SU-DHL-6 (cell line): ENCODE data around the gene ATG2B.

ENCODE experiments used
- H2AFZ ChIP-seq: fragments of 200-600 bp; sonication (generic); 2 replicates; pipeline ENCODE4 v1.6.1; 2014; ENCODE audit warnings: low read depth, mild to moderate bottlenecking, moderate library complexity, mixed read lengths, antibody characterized with exemption, low read length; ENCODE audit not compliant: severe bottlenecking
- H3F3A ChIP-seq: fragments of 200-600 bp; shearing (Covaris generic); 2 replicates; pipeline ENCODE4 v1.6.0; 2016; ENCODE audit warnings: antibody characterized with exemption, mild to moderate bottlenecking; ENCODE audit not compliant: insufficient read depth
- H3K27ac ChIP-seq: fragments of 200-600 bp; sonication (generic); 2 replicates; pipeline ENCODE4 v1.5.1; 2016; ENCODE audit warnings: low read depth, mild to moderate bottlenecking, low read length, moderate library complexity, mixed read lengths
- H3K27me3 ChIP-seq: fragments of 200-600 bp; sonication (generic), shearing (Covaris generic); 2 replicates; pipeline ENCODE4 v1.6.0; 2014; ENCODE audit warnings: mild to moderate bottlenecking, low read length
- H3K36me3 ChIP-seq: fragments of 200-600 bp; sonication (generic); 2 replicates; pipeline ENCODE4 v1.6.1; 2014; ENCODE audit warnings: mild to moderate bottlenecking, low read length, mixed read lengths
- H3K4me2 ChIP-seq: fragments of 300-600, 200-600 bp; shearing (Covaris generic), sonication (generic); 2 replicates; pipeline ENCODE4 v1.6.0; 2014; ENCODE audit warnings: low read length, low read depth, mild to moderate bottlenecking; ENCODE audit not compliant: poor library complexity, severe bottlenecking
- H3K4me3 ChIP-seq: fragments of 200-600 bp; sonication (generic); 2 replicates; pipeline ENCODE4 v1.5.1; 2014; ENCODE audit warnings: antibody characterized with exemption, low read length, mild to moderate bottlenecking, mixed read lengths; ENCODE audit not compliant: insufficient read depth, poor library complexity, severe bottlenecking
- H3K79me2 ChIP-seq: fragments of 200-600 bp; sonication (generic); 2 replicates; pipeline ENCODE4 v1.6.1; 2014; ENCODE audit warnings: mild to moderate bottlenecking, low read length, moderate library complexity; ENCODE audit not compliant: insufficient read depth
- H3K9ac ChIP-seq: fragments of 200-600 bp; sonication (generic); 2 replicates; pipeline ENCODE4 v1.7.0; 2014; ENCODE audit warnings: mild to moderate bottlenecking, low read length
- H3K9me2 ChIP-seq: fragments of 200-600 bp; sonication (generic); replicated peaks from 2 replicates; pipeline ENCODE4 v1.6.1; 2014; ENCODE audit warnings: low read length; ENCODE audit not compliant: insufficient read depth
- H3K9me3 ChIP-seq: fragments of 200-600 bp; sonication (generic); 2 replicates; pipeline ENCODE4 v1.6.1; 2014; ENCODE audit warnings: low read length, mixed read lengths; ENCODE audit not compliant: insufficient read depth
- H4K20me1 ChIP-seq: fragments of 200-600 bp; sonication (generic); 2 replicates; pipeline ENCODE4 v1.6.1; 2014; ENCODE audit warnings: low read depth, mild to moderate bottlenecking, antibody characterized with exemption, low read length, moderate library complexity, mixed read lengths
- EZH2phosphoT487 ChIP-seq: fragments of 200-600 bp; sonication (generic), shearing (Covaris generic); conservative IDR thresholded peaks from 2 replicates; pipeline ENCODE4 v1.6.1; 2018; ENCODE audit warnings: mild to moderate bottlenecking, antibody characterized with exemption, low read length, moderate library complexity, mixed read lengths
- TF ChIP-seq, protein P1 (sequence below): fragments of 200-600 bp; sonication (generic); IDR thresholded peaks from one replicate; pipeline ENCODE4 v1.5.1; 2017; ENCODE audit warnings: antibody characterized with exemption, mild to moderate bottlenecking, low read length, moderate library complexity; ENCODE audit not compliant: insufficient read depth, poor library complexity, severe bottlenecking

ATG2B gene

DNA sequence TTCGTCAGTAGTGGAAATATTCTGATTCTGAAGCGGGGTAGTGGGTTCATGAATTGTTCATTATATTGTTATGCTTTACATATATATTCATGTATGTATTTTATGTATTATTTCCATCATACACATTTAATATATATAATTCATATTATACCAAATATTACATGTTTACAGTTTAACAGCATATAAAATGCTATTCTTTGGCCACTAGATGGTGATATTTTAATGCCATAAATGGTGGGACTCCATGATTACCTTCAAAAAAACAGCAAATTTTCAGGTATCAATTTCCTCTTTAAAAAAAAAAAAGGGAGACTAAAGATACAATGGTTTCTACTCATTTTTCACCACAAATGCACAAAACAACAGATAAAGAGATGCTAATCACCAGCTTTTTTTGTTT is 66.1 kb downstream of the ATG2B start:
- Histone ChIP-seq H3K9ac (no peak overlapping the region), H3K9me2 (no peaks in the 10 kb centered on the region), H3F3A (no peaks in the 10 kb centered on the region; the same call in 1 of the 2 replicates), H3K27ac (no peak overlapping the region), H3K36me3 (no peaks in the 10 kb centered on the region; the same call in 1 of the 2 replicates), H3K4me3 (no peak overlapping the region), H3K27me3 (no peaks in the 10 kb centered on the region), H4K20me1 (no peaks in the 10 kb centered on the region), H2AFZ (no peak overlapping the region), H3K9me3 (no peaks in the 10 kb centered on the region), H3K79me2 (no peaks in the 10 kb centered on the region), H3K4me2 (no peak overlapping the region)
- TF ChIP-seq, protein P1, sequence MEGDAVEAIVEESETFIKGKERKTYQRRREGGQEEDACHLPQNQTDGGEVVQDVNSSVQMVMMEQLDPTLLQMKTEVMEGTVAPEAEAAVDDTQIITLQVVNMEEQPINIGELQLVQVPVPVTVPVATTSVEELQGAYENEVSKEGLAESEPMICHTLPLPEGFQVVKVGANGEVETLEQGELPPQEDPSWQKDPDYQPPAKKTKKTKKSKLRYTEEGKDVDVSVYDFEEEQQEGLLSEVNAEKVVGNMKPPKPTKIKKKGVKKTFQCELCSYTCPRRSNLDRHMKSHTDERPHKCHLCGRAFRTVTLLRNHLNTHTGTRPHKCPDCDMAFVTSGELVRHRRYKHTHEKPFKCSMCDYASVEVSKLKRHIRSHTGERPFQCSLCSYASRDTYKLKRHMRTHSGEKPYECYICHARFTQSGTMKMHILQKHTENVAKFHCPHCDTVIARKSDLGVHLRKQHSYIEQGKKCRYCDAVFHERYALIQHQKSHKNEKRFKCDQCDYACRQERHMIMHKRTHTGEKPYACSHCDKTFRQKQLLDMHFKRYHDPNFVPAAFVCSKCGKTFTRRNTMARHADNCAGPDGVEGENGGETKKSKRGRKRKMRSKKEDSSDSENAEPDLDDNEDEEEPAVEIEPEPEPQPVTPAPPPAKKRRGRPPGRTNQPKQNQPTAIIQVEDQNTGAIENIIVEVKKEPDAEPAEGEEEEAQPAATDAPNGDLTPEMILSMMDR = peak; percentile 48
- TF ChIP-seq EZH2phosphoT487 = no peak

DNA sequence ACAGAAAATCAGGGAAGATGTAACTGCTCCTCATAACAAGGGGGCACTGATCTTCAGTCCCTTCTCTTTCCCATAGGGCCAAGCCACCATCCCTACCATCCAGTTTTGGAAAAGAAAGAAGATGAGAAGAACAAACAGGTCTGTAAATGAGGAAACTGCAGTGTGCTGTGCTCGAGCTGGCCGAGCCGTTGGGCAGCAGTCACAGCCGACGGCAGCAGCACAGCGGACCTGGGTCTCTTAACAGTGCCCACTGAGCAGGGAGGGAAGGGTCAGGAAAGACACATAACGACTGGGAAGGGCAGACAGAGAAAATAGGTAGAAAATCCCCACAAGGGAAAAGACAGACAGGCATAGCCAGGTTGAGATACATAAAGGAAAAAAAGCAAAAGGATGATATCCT is 68.9 kb downstream of the ATG2B start:
- TF ChIP-seq EZH2phosphoT487 = no peak
- TF ChIP-seq, protein P1 = no peak
- H3F3A ChIP-seq = no peaks in the 10 kb centered on the region; the same call in 1 of the 2 replicates
- no peaks in the 10 kb centered on the region for H4K20me1 ChIP-seq
- H3K36me3 ChIP-seq = peaks cover 16% of the 10 kb centered on the region; the same call in 1 of the 2 replicates
- no peak overlapping the region for H2AFZ ChIP-seq
- H3K27ac ChIP-seq = no peak overlapping the region
- H3K79me2 ChIP-seq = no peaks in the 10 kb centered on the region
- H3K27me3 ChIP-seq = no peaks in the 10 kb centered on the region
- no peak overlapping the region for H3K9ac ChIP-seq
- no peak overlapping the region for H3K4me2 ChIP-seq
- H3K9me2 ChIP-seq = no peaks in the 10 kb centered on the region
- H3K4me3 ChIP-seq = no peak overlapping the region
- no peaks in the 10 kb centered on the region for H3K9me3 ChIP-seq

DNA sequence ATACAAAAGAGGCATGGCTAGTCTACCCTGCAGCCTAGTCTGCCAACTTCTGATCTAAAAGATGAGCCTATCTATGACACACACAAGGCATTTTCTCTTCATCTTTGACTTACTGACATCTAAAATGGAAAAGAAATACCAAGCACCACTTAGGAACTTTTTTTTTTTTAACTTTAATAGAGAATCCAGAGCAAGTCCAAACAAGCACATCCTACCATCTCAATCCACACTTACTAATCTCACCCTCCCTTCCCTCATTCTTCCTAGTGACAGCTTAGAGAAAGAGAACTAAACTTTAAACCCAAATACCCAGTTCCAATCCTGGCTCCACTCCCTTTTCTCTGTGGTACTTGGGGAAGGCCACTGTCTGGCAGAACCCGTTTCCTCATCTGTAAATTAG is 75.3 kb downstream of the ATG2B start:
- no peaks in the 10 kb centered on the region for H3K9me3 ChIP-seq
- no peak overlapping the region for H2AFZ ChIP-seq
- no peaks in the 10 kb centered on the region for H4K20me1 ChIP-seq
- no peaks in the 10 kb centered on the region for H3K79me2 ChIP-seq
- no peak for TF ChIP-seq EZH2phosphoT487
- TF ChIP-seq, protein P1 = no peak
- H3K9me2 ChIP-seq = no peaks in the 10 kb centered on the region
- H3K9ac ChIP-seq = no peak overlapping the region
- no peak overlapping the region for H3K27ac ChIP-seq
- no peaks in the 10 kb centered on the region; the same call in 1 of the 2 replicates for H3F3A ChIP-seq
- H3K4me2 ChIP-seq = no peak overlapping the region
- peaks cover 16% of the 10 kb centered on the region; the same call in 1 of the 2 replicates for H3K36me3 ChIP-seq
- no peaks in the 10 kb centered on the region for H3K27me3 ChIP-seq
- H3K4me3 ChIP-seq = no peak overlapping the region
